GM12875 (cell line): Measurements from ENCODE around the gene TMEM243.
"Not testable (repeated sequence)": the region's sequence is repeated elsewhere in the genome, so short reads cannot be mapped to it uniquely, and the experiment has no call there.

Experiments
- H3K4me3 ChIP-seq: one replicate; pipeline ENCODE4 v1.5.1; 2011; ENCODE audit warnings: low read depth, low read length, control low read depth
- TF ChIP-seq, protein P1 (sequence below): IDR thresholded peaks from 2 replicates; pipeline ENCODE4 v1.5.1; 2011; ENCODE audit warnings: low read depth, mild to moderate bottlenecking, control low read depth, inconsistent platforms, low read length, moderate library complexity, borderline replicate concordance; ENCODE audit not compliant: insufficient read depth

The TMEM243 gene

GRCh38 chr7:87212498-87212897 lies 7.0 kb downstream of the TMEM243 start:
- H3K4me3 ChIP-seq = no peak overlapping the region
- TF ChIP-seq, protein P1, sequence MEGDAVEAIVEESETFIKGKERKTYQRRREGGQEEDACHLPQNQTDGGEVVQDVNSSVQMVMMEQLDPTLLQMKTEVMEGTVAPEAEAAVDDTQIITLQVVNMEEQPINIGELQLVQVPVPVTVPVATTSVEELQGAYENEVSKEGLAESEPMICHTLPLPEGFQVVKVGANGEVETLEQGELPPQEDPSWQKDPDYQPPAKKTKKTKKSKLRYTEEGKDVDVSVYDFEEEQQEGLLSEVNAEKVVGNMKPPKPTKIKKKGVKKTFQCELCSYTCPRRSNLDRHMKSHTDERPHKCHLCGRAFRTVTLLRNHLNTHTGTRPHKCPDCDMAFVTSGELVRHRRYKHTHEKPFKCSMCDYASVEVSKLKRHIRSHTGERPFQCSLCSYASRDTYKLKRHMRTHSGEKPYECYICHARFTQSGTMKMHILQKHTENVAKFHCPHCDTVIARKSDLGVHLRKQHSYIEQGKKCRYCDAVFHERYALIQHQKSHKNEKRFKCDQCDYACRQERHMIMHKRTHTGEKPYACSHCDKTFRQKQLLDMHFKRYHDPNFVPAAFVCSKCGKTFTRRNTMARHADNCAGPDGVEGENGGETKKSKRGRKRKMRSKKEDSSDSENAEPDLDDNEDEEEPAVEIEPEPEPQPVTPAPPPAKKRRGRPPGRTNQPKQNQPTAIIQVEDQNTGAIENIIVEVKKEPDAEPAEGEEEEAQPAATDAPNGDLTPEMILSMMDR = no peak

DNA sequence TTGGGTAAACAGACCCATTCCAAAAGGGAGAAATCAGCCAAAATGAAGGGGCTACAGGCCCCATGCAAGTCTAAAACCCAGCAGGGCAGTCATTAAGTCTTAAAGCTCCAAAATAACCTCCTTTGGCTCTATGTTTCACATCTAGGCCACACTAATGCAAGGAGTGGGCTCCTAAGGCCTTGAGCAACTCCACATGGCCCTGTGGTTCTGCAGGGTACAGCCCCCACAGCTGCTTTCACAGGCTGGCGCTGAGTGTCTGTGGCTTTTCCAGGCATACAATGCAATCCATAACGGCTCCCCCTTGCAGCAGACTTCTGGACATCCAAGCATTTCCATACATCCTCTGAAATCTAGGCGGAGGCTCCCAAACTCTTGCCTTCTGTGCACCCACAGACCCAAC lies 9.0 kb downstream of the TMEM243 start:
- no peak overlapping the region for H3K4me3 ChIP-seq
- TF ChIP-seq, protein P1 = no peak

DNA sequence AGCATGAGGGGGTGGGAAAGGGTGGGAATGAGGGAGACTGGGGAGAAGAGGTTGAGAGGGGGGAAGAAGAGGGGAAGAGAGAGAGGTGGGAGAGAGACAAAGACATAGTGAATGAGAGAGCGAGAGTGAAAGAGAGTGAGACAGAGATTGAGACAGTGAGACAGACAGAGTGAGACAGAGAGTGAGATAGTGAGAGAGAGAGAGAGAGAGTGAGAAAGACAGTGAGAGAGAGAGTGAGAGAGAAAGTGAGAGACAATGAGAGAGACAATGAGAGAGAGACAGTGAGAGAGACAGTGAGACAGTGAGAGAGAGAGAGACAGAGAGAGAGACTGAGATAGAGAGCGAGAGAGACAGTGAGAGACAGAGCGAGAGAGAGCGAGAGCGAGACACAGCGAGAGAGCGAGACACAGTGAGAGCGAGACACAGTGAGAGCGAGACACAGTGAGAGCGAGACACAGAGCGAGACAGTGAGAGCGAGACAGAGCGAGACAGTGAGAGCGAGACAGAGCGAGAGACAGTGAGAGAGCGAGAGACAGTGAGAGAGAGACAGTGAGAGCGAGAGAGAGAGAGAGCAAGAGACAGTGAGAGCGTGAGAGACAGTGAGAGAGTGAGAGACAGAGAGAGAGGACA lies 10.1 kb downstream of the TMEM243 start:
- TF ChIP-seq, protein P1 = no peak

GRCh38 chr7:87206361-87206760 lies 13.2 kb downstream of the TMEM243 start:
- no peak overlapping the region for H3K4me3 ChIP-seq
- TF ChIP-seq, protein P1 = no peak

More for the DNA sequence above, 10.1 kb downstream of the TMEM243 start:
- H3K4me3 ChIP-seq = no peak overlapping the region

GRCh38 chr7:87205701-87206100 lies 13.8 kb downstream of the TMEM243 start:
- not testable (repeated sequence) for H3K4me3 ChIP-seq

DNA sequence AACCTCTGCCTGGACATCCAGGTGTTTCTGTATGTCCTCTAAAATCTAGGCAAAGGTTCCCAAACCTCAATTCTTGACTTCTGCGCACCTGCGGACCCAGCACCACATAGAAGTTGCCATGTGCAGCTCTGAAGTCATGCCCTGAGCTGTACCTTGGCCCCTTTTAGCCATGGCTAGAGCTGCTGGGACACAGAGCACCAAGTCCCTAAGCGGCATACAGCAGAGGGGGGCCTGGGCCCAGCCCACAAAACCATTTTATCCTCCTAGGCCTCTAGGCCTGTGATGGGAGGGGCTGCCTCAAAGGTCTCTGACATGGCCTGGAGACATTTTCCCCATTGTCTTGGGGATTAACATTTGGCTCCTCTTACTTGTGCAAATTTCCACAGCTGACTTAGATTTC lies 14.6 kb downstream of the TMEM243 start:
- TF ChIP-seq, protein P1 = no peak
- H3K4me3 ChIP-seq = no peak overlapping the region

- H3K4me3 ChIP-seq = not testable (repeated sequence)
Measured at GRCh38 chr7:87203929-87204328, 15.6 kb downstream of the TMEM243 start.

DNA sequence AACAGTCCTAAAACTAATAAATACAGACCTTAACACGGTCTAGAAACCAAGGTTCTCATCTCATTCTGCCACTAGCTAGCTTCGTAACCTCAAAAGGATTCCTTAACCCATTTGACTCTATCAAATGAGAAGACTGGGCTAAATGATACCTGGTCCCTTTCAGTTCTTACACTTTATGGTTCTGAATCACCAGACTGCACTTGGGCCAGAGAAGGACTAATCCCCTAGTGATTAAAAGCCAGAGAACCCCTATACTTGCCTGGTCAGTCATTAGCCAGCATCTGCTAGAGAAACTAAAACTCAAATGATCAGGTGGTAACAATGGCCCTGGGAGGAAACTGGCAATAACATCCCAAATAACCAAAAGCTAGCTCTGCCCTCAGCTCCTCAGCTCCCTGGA lies 16.8 kb downstream of the TMEM243 start:
- TF ChIP-seq, protein P1 = no peak
- no peak overlapping the region for H3K4me3 ChIP-seq
